IMR-90 (cell line): ENCODE results near the gene CPLX1. TPM values are rescaled to one million over a fixed set of nuclear protein-coding genes. Genes with fewer than 3 reads are reported as not detected.

Experiments
- ATAC-seq: fragments of 200-7000 bp; cut with Tn5 transposase; 2 replicates; pipeline ENCODE4 v1.9.1; 2020; ENCODE audit warnings: low read depth, mild to moderate bottlenecking, moderate library complexity
- BruUV-seq: library from RNA; stranded (reverse); fragments of 400-500 nt; replicated peaks from 2 replicates; lab custom pipeline; 2021; lab: Mats Ljungman, UMichigan
- CTCF ChIA-PET: fragments of 300-600 bp; formaldehyde crosslinking; extraction: SDS; loops from one replicate; lab custom pipeline; 2021; ENCODE audit warnings: antibody characterized with exemption; lab: Yijun Ruan, JAX
- POLR2A ChIA-PET: fragments of 300-600 bp; sonication (Branson Sonifier 250); formaldehyde crosslinking; loops from one replicate; lab custom pipeline; 2022; ENCODE audit warnings: antibody characterized with exemption; ENCODE audit not compliant: unreplicated experiment; lab: Charles Lee
- DNase-seq: peaks from one replicate; pipeline ENCODE4 v3.0.0; 2013
- H2AFZ ChIP-seq: replicated peaks from 2 replicates; pipeline ENCODE3; 2013; ENCODE audit warnings: low read length, mild to moderate bottlenecking; ENCODE audit not compliant: poor library complexity
- H2AK5ac ChIP-seq: 2 replicates; pipeline ENCODE4 v1.6.1; 2013; ENCODE audit warnings: low read depth, low read length, inconsistent platforms
- H2AK9ac ChIP-seq: replicated peaks from 2 replicates; pipeline ENCODE3; 2013; ENCODE audit warnings: mild to moderate bottlenecking, low read depth, low read length, moderate library complexity; ENCODE audit not compliant: poor library complexity
- H2BK120ac ChIP-seq: 2 replicates; pipeline ENCODE4 v1.6.1; 2013; ENCODE audit warnings: low read depth, low read length, inconsistent platforms
- H2BK15ac ChIP-seq: 3 replicates; pipeline ENCODE4 v1.6.1; 2013; ENCODE audit warnings: low read depth, low read length, inconsistent platforms
- H2BK20ac ChIP-seq: 2 replicates; pipeline ENCODE4 v1.6.1; 2013; ENCODE audit warnings: low read depth, mild to moderate bottlenecking, inconsistent platforms, low read length, moderate library complexity
- H2BK5ac ChIP-seq: 2 replicates; pipeline ENCODE4 v1.6.1; 2013; ENCODE audit warnings: mild to moderate bottlenecking, low read depth, low read length, inconsistent platforms; ENCODE audit not compliant: poor library complexity, severe bottlenecking
- H3K14ac ChIP-seq: replicated peaks from 2 replicates; pipeline ENCODE4 v1.6.1; 2013; ENCODE audit warnings: low read depth, low read length, inconsistent platforms
- H3K18ac ChIP-seq: 2 replicates; pipeline ENCODE4 v1.6.1; 2013; ENCODE audit warnings: low read depth, low read length, control low read depth
- H3K23ac ChIP-seq: 2 replicates; pipeline ENCODE4 v1.6.1; 2013; ENCODE audit warnings: low read depth, low read length, inconsistent platforms
- H3K27ac ChIP-seq: 2 replicates; pipeline ENCODE4 v1.5.1; 2013; ENCODE audit warnings: mild to moderate bottlenecking, control low read depth, low read length; ENCODE audit not compliant: insufficient read depth
- H3K27me3 ChIP-seq: 2 replicates; pipeline ENCODE4 v1.6.1; 2013; ENCODE audit warnings: low read length; ENCODE audit not compliant: control insufficient read depth, insufficient read depth
- H3K36me3 ChIP-seq: 2 replicates; pipeline ENCODE4 v1.6.1; 2013; ENCODE audit warnings: low read length, mixed read lengths; ENCODE audit not compliant: control insufficient read depth, insufficient read depth
- H3K4ac ChIP-seq: 2 replicates; pipeline ENCODE4 v1.6.1; 2013; ENCODE audit warnings: low read depth, low read length, inconsistent platforms
- H3K4me1 ChIP-seq: 2 replicates; pipeline ENCODE4 v1.6.1; 2013; ENCODE audit warnings: low read length, mixed read lengths; ENCODE audit not compliant: control insufficient read depth, insufficient read depth
- H3K4me2 ChIP-seq: 2 replicates; pipeline ENCODE4 v1.6.1; 2013; ENCODE audit warnings: low read depth, mild to moderate bottlenecking, control low read depth, low read length, moderate library complexity
- H3K4me3 ChIP-seq: 2 replicates; pipeline ENCODE4 v1.5.1; 2013; ENCODE audit warnings: low read depth, mild to moderate bottlenecking, control low read depth, low read length, moderate library complexity; ENCODE audit not compliant: insufficient read depth
- H3K56ac ChIP-seq: 2 replicates; pipeline ENCODE4 v1.6.1; 2013; ENCODE audit warnings: low read length, inconsistent platforms; ENCODE audit not compliant: insufficient read depth; ENCODE audit errors: extremely low read depth
- H3K79me1 ChIP-seq, 2 experiments: 2 replicates each; pipeline ENCODE4 v1.6.1; 2013; ENCODE audit warnings: low read length in 2 of 2, inconsistent platforms in 1 of 2, low read depth in 1 of 2
- H3K9ac ChIP-seq: 2 replicates; pipeline ENCODE4 v1.6.1; 2013; ENCODE audit warnings: low read depth, low read length, control low read depth
- H3K9me1 ChIP-seq: 2 replicates; pipeline ENCODE4 v1.6.1; 2013; ENCODE audit warnings: low read length, inconsistent platforms; ENCODE audit not compliant: insufficient read depth
- H3K9me3 ChIP-seq: 2 replicates; pipeline ENCODE4 v1.6.1; 2013; ENCODE audit warnings: low read length; ENCODE audit not compliant: control insufficient read depth, insufficient read depth
- H4K20me1 ChIP-seq: 2 replicates; pipeline ENCODE4 v1.6.1; 2013; ENCODE audit warnings: low read length, inconsistent platforms; ENCODE audit not compliant: insufficient read depth
- H4K5ac ChIP-seq: 2 replicates; pipeline ENCODE4 v1.6.1; 2013; ENCODE audit warnings: mild to moderate bottlenecking, low read depth, low read length, control low read depth
- H4K8ac ChIP-seq, 2 experiments: 2 replicates each; pipeline ENCODE4 v1.6.1; 2013; ENCODE audit warnings: low read depth in 2 of 2, low read length in 2 of 2, control low read depth in 1 of 2, inconsistent platforms in 1 of 2
- H4K91ac ChIP-seq: 2 replicates; pipeline ENCODE4 v1.6.1; 2013; ENCODE audit warnings: low read depth, low read length, inconsistent platforms; ENCODE audit not compliant: insufficient read depth
- BHLHE40 ChIP-seq: fragments of 150-350 bp; IDR thresholded peaks from 2 replicates; pipeline ENCODE4 v1.6.1; 2016; ENCODE audit warnings: mild to moderate bottlenecking, low read depth, low read length
- CHD1 ChIP-seq: IDR thresholded peaks from 2 replicates; pipeline ENCODE4 v1.6.1; 2012; ENCODE audit warnings: low read depth, low read length, improper control_type of control experiment
- CTCF ChIP-seq: conservative IDR thresholded peaks from 2 replicates; pipeline ENCODE4 v1.5.1; 2012; ENCODE audit warnings: mild to moderate bottlenecking, low read depth, low read length, improper control_type of control experiment
- MXI1 ChIP-seq: IDR thresholded peaks from 2 replicates; pipeline ENCODE4 v1.6.1; 2012; ENCODE audit warnings: low read depth, mild to moderate bottlenecking, low read length, moderate library complexity, borderline replicate concordance
- POLR2A ChIP-seq: IDR thresholded peaks from 2 replicates; pipeline ENCODE4 v1.6.1; 2012; ENCODE audit warnings: mild to moderate bottlenecking, low read depth, low read length
- RAD21 ChIP-seq: IDR thresholded peaks from 2 replicates; pipeline ENCODE4 v1.6.1; 2012; ENCODE audit warnings: low read length, improper control_type of control experiment
- SMC3 ChIP-seq: fragments of 150-350 bp; IDR thresholded peaks from 2 replicates; pipeline ENCODE4 v1.6.1; 2016; ENCODE audit warnings: low read depth, mild to moderate bottlenecking, antibody characterized with exemption, low read length, moderate library complexity
- WGBS, 2 experiments: methylation state at CpG; one replicate each; pipeline versions ENCODE4 v1.1.5 to v1.1.7; 2013; ENCODE audit warnings: missing lambda C conversion rate in 2 of 2; ENCODE audit not compliant: insufficient read length in 1 of 2; ENCODE audit errors: extremely low coverage in 2 of 2; 5-methylcytosine and 5-hydroxymethylcytosine counted together
- dilution Hi-C: fragments of 300-500 bp; cut with HindIII; formaldehyde crosslinking; loops from one replicate; pipeline ENCODE4 v1.14.3; 2018; ENCODE audit warnings: low sequenced_read_pairs; ENCODE audit not compliant: unreplicated experiment
- in situ Hi-C: fragments of 300-500 bp; cut with MboI; formaldehyde crosslinking; loops from 3 replicates; pipeline ENCODE4 v1.14.3; 2019; ENCODE audit warnings: low sequenced_read_pairs, inconsistent platforms, mixed read lengths
- intact Hi-C: fragments of 100-400 bp; cut with micrococcal nuclease; formaldehyde crosslinking; loops from 2 replicates; pipeline ENCODE4 v1.10.0; 2022
- polyA plus RNA-seq, 3 experiments: library from polyadenylated mRNA; depleted of rRNA; stranded (reverse); fragments of >200 nt; gene quantifications; 2 replicates each; pipeline ENCODE4 v1.2.3, GENCODE V29; 2012; ENCODE audit warnings: low replicate concordance in 1 of 3
- total RNA-seq: library from RNA; depleted of rRNA; stranded (reverse); fragments of >200 nt; gene quantifications from 2 replicates; pipeline ENCODE4 v1.2.3, GENCODE V29; 2012
- TF ChIP-seq, protein P1 (sequence below): fragments of 150-350 bp; IDR thresholded peaks from 2 replicates; pipeline ENCODE4 v1.6.1; 2017; ENCODE audit warnings: mild to moderate bottlenecking, antibody characterized with exemption, low read length, low read depth

The CPLX1 gene
- total and polyA plus RNA-seq, 2 of the 4 experiments (the other 2 are of a cell fraction) = 0.05 TPM; not detected in 1

DNA sequence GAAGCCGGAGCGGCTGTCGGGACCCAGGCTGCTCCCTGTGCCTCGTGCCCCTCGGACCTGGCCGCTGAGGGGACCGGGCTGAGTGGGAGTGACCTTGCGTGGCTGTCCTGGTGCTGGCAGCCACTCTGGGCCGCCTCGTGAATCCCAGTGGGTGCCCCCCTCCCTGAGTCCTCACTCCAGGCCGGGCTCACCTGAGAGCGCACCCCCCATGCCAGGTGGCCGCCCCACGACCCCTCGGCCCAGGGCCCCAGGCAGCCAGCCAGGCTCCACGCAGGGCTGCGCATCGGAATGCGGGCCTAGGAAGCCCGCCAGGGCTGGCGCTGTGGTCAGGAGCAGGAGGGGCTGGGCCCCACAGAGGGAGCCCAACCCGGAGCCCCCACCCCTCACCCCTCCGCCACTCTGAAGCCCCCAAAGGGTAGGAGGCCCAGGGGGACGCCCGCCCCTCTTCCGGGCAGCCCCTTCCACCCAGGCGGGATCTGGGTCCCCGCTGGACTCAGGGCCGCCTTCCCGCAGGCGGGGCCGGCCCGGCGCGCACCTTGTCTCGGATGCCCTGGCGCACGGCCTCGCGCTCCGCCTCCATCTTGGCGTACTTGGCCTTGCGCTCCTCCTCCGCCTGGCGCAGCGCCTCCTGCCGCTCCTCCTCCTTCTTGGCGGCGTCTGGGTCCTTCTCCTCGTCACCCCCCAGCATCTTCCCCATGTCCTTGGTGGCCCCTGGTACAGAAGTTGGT lies 33.9 kb downstream of the CPLX1 start:
- Histone ChIP-seq H2BK120ac (no peak overlapping the region), H3K14ac (no peak overlapping the region), H3K27me3 (peaks cover 77% of the 10 kb centered on the region), H3K56ac (no peak overlapping the region), H2BK20ac (no peak overlapping the region), H3K9me3 (no peaks in the 10 kb centered on the region), H4K91ac (no peak overlapping the region), H2BK5ac (no peak overlapping the region), H3K4me3 (no peak overlapping the region), H4K8ac (no peak overlapping the region), H4K5ac (no peak overlapping the region), H2AFZ (peak overlapping the region; percentile 56), H3K4me2 (no peak overlapping the region; the same call in 1 of the 2 replicates), H3K9ac (no peak overlapping the region), H3K4ac (no peak overlapping the region), H3K27ac (no peak overlapping the region), H2AK5ac (no peak overlapping the region), H3K79me1 (no peaks in the 10 kb centered on the region), H3K18ac (no peak overlapping the region), H4K20me1 (no peaks in the 10 kb centered on the region), H3K36me3 (no peaks in the 10 kb centered on the region), H2BK15ac (no peak overlapping the region), H3K9me1 (no peaks in the 10 kb centered on the region), H3K23ac (no peak overlapping the region), H3K4me1 (no peaks in the 10 kb centered on the region), H2AK9ac (no peak overlapping the region)
- dilution Hi-C loops = no loop called here
- ATAC-seq (peak; percentile 33), DNase-seq (no peak)
- TF ChIP-seq SMC3 (no peak), CTCF (0 out of 2 replicates have a peak, but pooled peaks have one; percentile 5), MXI1 (no peak), CHD1 (no peak), RAD21 (no peak), BHLHE40 (no peak), POLR2A (no peak)
- TF ChIP-seq, protein P1, sequence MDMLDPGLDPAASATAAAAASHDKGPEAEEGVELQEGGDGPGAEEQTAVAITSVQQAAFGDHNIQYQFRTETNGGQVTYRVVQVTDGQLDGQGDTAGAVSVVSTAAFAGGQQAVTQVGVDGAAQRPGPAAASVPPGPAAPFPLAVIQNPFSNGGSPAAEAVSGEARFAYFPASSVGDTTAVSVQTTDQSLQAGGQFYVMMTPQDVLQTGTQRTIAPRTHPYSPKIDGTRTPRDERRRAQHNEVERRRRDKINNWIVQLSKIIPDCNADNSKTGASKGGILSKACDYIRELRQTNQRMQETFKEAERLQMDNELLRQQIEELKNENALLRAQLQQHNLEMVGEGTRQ = no peak
- no TSS peak for BruUV-seq
- intact Hi-C loops = no loop called here
- ChIA-PET CTCF (no interaction called here), POLR2A (no interaction called here)
- in situ Hi-C loops = no loop called here
- WGBS, 2 experiments = 34% methylated on average over 19 of the region's 50 CpGs; no CpG with 5 or more reads in 1 of the 2 experiments
